Measurements from ENCODE around the gene SMC2. TPM values are rescaled to one million over a fixed set of nuclear protein-coding genes. Genes with fewer than 3 reads are reported as not detected.

SMC2 gene
- total RNA-seq, 1 donor from 2014 or later, result 19.7 TPM

GRCh38 chr9:104143550-104143910, 49.4 kb downstream of the SMC2 start:
- DNase-seq (ENCODE audit: low spot score), result no peak
- no peak for TF ChIP-seq CTCF (IDR thresholded peaks at IDR 0.05; ENCODE audit: unreplicated experiment)
- H3K27ac Mint-ChIP-seq (ENCODE audit: unreplicated experiment), result no peak overlapping the region
- peaks cover 7% of the 10 kb centered on the region for H3K36me3 Mint-ChIP-seq (ENCODE audit: low read depth, unreplicated experiment)
- no peaks in the 10 kb centered on the region for H3K4me1 Mint-ChIP-seq (ENCODE audit: unreplicated experiment)
- H3K4me3 Mint-ChIP-seq (ENCODE audit: unreplicated experiment), result no peak overlapping the region
- H3K9me3 Mint-ChIP-seq (ENCODE audit: unreplicated experiment), result no peaks in the 10 kb centered on the region
- no peaks in the 10 kb centered on the region for H3K27me3 Mint-ChIP-seq (ENCODE audit: unreplicated experiment)

GRCh38 chr9:104144336-104144735, 50.2 kb downstream of the SMC2 start:
- DNase-seq (ENCODE audit: low spot score), result no peak
- Mint-ChIP-seq H3K9me3 (ENCODE audit: unreplicated experiment) (no peaks in the 10 kb centered on the region), H3K27me3 (ENCODE audit: unreplicated experiment) (no peaks in the 10 kb centered on the region), H3K4me3 (ENCODE audit: unreplicated experiment) (no peak overlapping the region), H3K4me1 (ENCODE audit: unreplicated experiment) (no peaks in the 10 kb centered on the region), H3K27ac (ENCODE audit: unreplicated experiment) (no peak overlapping the region), H3K36me3 (ENCODE audit: low read depth, unreplicated experiment) (peaks cover 7% of the 10 kb centered on the region)
- TF ChIP-seq CTCF (IDR thresholded peaks at IDR 0.05; ENCODE audit: unreplicated experiment), result no peak

- H3K27me3 Mint-ChIP-seq (ENCODE audit: unreplicated experiment), result no peaks in the 10 kb centered on the region
- no peaks in the 10 kb centered on the region for H3K9me3 Mint-ChIP-seq (ENCODE audit: unreplicated experiment)
- no peak overlapping the region for H3K4me3 Mint-ChIP-seq (ENCODE audit: unreplicated experiment)
- TF ChIP-seq CTCF (IDR thresholded peaks at IDR 0.05; ENCODE audit: unreplicated experiment), result no peak
- H3K4me1 Mint-ChIP-seq (ENCODE audit: unreplicated experiment), result peaks cover 3% of the 10 kb centered on the region
- H3K36me3 Mint-ChIP-seq (ENCODE audit: low read depth, unreplicated experiment), result no peaks in the 10 kb centered on the region
- H3K27ac Mint-ChIP-seq (ENCODE audit: unreplicated experiment), result no peak overlapping the region
- no peak for DNase-seq (ENCODE audit: low spot score)
Measured at GRCh38 chr9:104173067-104173466, 79.0 kb downstream of the SMC2 start.

GRCh38 chr9:104177003-104177611, 83.0 kb downstream of the SMC2 start:
- TF ChIP-seq CTCF (IDR thresholded peaks at IDR 0.05; ENCODE audit: unreplicated experiment), result peak; percentile 50
- DNase-seq (ENCODE audit: low spot score), result no peak
- Mint-ChIP-seq H3K9me3 (ENCODE audit: unreplicated experiment) (no peaks in the 10 kb centered on the region), H3K36me3 (ENCODE audit: low read depth, unreplicated experiment) (no peaks in the 10 kb centered on the region), H3K27me3 (ENCODE audit: unreplicated experiment) (no peaks in the 10 kb centered on the region), H3K27ac (ENCODE audit: unreplicated experiment) (no peak overlapping the region), H3K4me1 (ENCODE audit: unreplicated experiment) (no peaks in the 10 kb centered on the region), H3K4me3 (ENCODE audit: unreplicated experiment) (no peak overlapping the region)

- H3K27ac Mint-ChIP-seq (ENCODE audit: unreplicated experiment), result no peak overlapping the region
- H3K9me3 Mint-ChIP-seq (ENCODE audit: unreplicated experiment), result no peaks in the 10 kb centered on the region
- no peak overlapping the region for H3K4me3 Mint-ChIP-seq (ENCODE audit: unreplicated experiment)
- H3K36me3 Mint-ChIP-seq (ENCODE audit: low read depth, unreplicated experiment), result no peaks in the 10 kb centered on the region
- no peaks in the 10 kb centered on the region for H3K4me1 Mint-ChIP-seq (ENCODE audit: unreplicated experiment)
- DNase-seq (ENCODE audit: low spot score), result no peak
- no peaks in the 10 kb centered on the region for H3K27me3 Mint-ChIP-seq (ENCODE audit: unreplicated experiment)
- TF ChIP-seq CTCF (IDR thresholded peaks at IDR 0.05; ENCODE audit: unreplicated experiment), result no peak
Measured at GRCh38 chr9:104177676-104178075, 83.6 kb downstream of the SMC2 start.
